Endothelial cell of umbilical vein (primary cell): Measurements from ENCODE around the gene PKD1. TPM values are rescaled to one million over a fixed set of nuclear protein-coding genes. Genes with fewer than 3 reads are reported as not detected.

Experiments used
- BruUV-seq: library from RNA; stranded (reverse); fragments of 400-500 nt; replicated peaks from 2 replicates; lab custom pipeline; 2021; lab: Mats Ljungman, UMichigan
- CTCF ChIA-PET: fragments of 300-600, 350-600 bp; sonication (Branson Sonifier 250); formaldehyde crosslinking; loops from one replicate; lab custom pipeline; 2021; ENCODE audit warnings: antibody characterized with exemption, inconsistent platforms; lab: Charles Lee
- POLR2A ChIA-PET: fragments of 300-600, 350-600 bp; sonication (Branson Sonifier 250); formaldehyde crosslinking; loops from one replicate; lab custom pipeline; 2021; ENCODE audit warnings: antibody characterized with exemption, inconsistent platforms; lab: Charles Lee
- DNase-seq: peaks from one replicate; pipeline ENCODE4 v3.0.0-alpha.2; 2011; ENCODE audit warnings: low read depth, low spot score
- FAIRE-seq: peaks from 2 replicates; lab custom pipeline; 2011; peaks lifted over from hg19 to GRCh38; lab: Jason Lieb, UNC
- H2AFZ ChIP-seq: 2 replicates; pipeline ENCODE4 v1.6.0; 2012; ENCODE audit warnings: low read depth, low read length, control low read depth, inconsistent platforms
- H3K27ac ChIP-seq: 2 replicates; pipeline ENCODE4 v1.5.1; 2011; ENCODE audit warnings: low read depth, mild to moderate bottlenecking, control low read depth, low read length, moderate library complexity; ENCODE audit not compliant: insufficient read depth
- H3K27me3 ChIP-seq, 2 experiments: 2 replicates each; pipeline versions ENCODE4 v1.6.0 to v1.6.1; 2011; ENCODE audit warnings: low read length in 2 of 2, mixed read lengths in 1 of 2; ENCODE audit not compliant: control insufficient read depth in 2 of 2, insufficient read depth in 2 of 2
- H3K36me3 ChIP-seq, 2 experiments: 2 replicates in 1 of 2; 3 replicates in 1 of 2; pipeline ENCODE4 v1.5.1; 2011; ENCODE audit warnings: low read length in 2 of 2, mild to moderate bottlenecking in 1 of 2, moderate library complexity in 1 of 2; ENCODE audit not compliant: control insufficient read depth in 2 of 2, insufficient read depth in 2 of 2; ENCODE audit errors: extremely low read depth in 1 of 2
- H3K4me1 ChIP-seq: 3 replicates; pipeline ENCODE4 v1.5.1; 2011; ENCODE audit warnings: mild to moderate bottlenecking, low read length; ENCODE audit not compliant: control insufficient read depth, insufficient read depth; ENCODE audit errors: extremely low read depth
- H3K4me2 ChIP-seq: 2 replicates; pipeline ENCODE4 v1.6.1; 2011; ENCODE audit warnings: low read length, control low read depth, mixed read lengths; ENCODE audit not compliant: insufficient read depth
- H3K4me3 ChIP-seq, 3 experiments: fragments of 200-600 bp in 1 of 3; sonication (generic), shearing (Covaris generic) in 1 of 3; replicated peaks in 1 of 3; 2 replicates each; pipeline ENCODE4 v1.5.1; 2011 to 2016; ENCODE audit warnings: control low read depth in 3 of 3, low read length in 3 of 3, mild to moderate bottlenecking in 2 of 3, inconsistent platforms in 1 of 3, low read depth in 1 of 3, moderate library complexity in 1 of 3; ENCODE audit not compliant: insufficient read depth in 1 of 3
- H3K79me2 ChIP-seq: 2 replicates; pipeline ENCODE4 v1.6.0; 2012; ENCODE audit warnings: low read length, inconsistent platforms; ENCODE audit not compliant: control insufficient read depth, insufficient read depth
- H3K9ac ChIP-seq: replicated peaks from 2 replicates; pipeline ENCODE3; 2011; ENCODE audit warnings: low read length, control low read depth; ENCODE audit not compliant: insufficient read depth; ENCODE audit errors: extremely low read depth
- H3K9me1 ChIP-seq: replicated peaks from 3 replicates; pipeline ENCODE4 v1.6.0; 2011; ENCODE audit warnings: mild to moderate bottlenecking, low read length; ENCODE audit not compliant: control insufficient read depth, insufficient read depth; ENCODE audit errors: extremely low read depth
- H3K9me3 ChIP-seq: replicated peaks from 2 replicates; pipeline ENCODE4 v1.5.1; 2012; ENCODE audit warnings: low read length, inconsistent platforms; ENCODE audit not compliant: control insufficient read depth, insufficient read depth
- H4K20me1 ChIP-seq: replicated peaks from 2 replicates; pipeline ENCODE3; 2011; ENCODE audit warnings: mild to moderate bottlenecking, low read length; ENCODE audit not compliant: control insufficient read depth, insufficient read depth; ENCODE audit errors: extremely low read depth
- CTCF ChIP-seq, 2 donors: IDR thresholded peaks; 1 replicate in 1 of 2; 2 replicates in 1 of 2; pipeline ENCODE4 v1.5.1; 2011; ENCODE audit warnings: low read length in 2 of 2, mild to moderate bottlenecking in 2 of 2, moderate library complexity in 2 of 2, control low read depth in 1 of 2, inconsistent platforms in 1 of 2, low read depth in 1 of 2; ENCODE audit not compliant: insufficient read depth in 1 of 2; ENCODE audit errors: extremely low read depth in 1 of 2
- EZH2 ChIP-seq: IDR thresholded peaks from 2 replicates; pipeline ENCODE4 v1.6.1; 2012; ENCODE audit warnings: borderline replicate concordance, low read depth, mild to moderate bottlenecking, moderate library complexity, low read length, inconsistent platforms; ENCODE audit not compliant: severe bottlenecking
- FOS ChIP-seq: IDR thresholded peaks from 2 replicates; pipeline ENCODE4 v1.6.1; 2011; ENCODE audit warnings: mild to moderate bottlenecking, low read length, moderate library complexity, borderline replicate concordance; ENCODE audit not compliant: insufficient read depth
- JUN ChIP-seq: IDR thresholded peaks from 2 replicates; pipeline ENCODE4 v1.6.1; 2011; ENCODE audit warnings: borderline replicate concordance, low read depth; ENCODE audit not compliant: insufficient read length, insufficient read depth
- MAX ChIP-seq: IDR thresholded peaks from 2 replicates; pipeline ENCODE4 v1.6.1; 2011; ENCODE audit not compliant: insufficient read depth, insufficient read length
- MYC ChIP-seq: IDR thresholded peaks from one replicate; pipeline ENCODE4 v1.6.1; 2011; ENCODE audit warnings: mild to moderate bottlenecking, low read depth, low read length
- POLR2A ChIP-seq: IDR thresholded peaks from 2 replicates; pipeline ENCODE4 v1.6.1; 2012; ENCODE audit warnings: low read depth, mild to moderate bottlenecking, control low read depth, low read length
- POLR2AphosphoS5 ChIP-seq: IDR thresholded peaks from 2 replicates; pipeline ENCODE4 v1.6.1; 2012; ENCODE audit warnings: low read depth, mild to moderate bottlenecking, control low read depth, low read length, moderate library complexity; ENCODE audit not compliant: insufficient read depth
- dilution Hi-C: fragments of 300-500 bp; cut with MboI; formaldehyde crosslinking; loops from one replicate; pipeline ENCODE4 v1.15.0; 2019; ENCODE audit warnings: low sequenced_read_pairs; ENCODE audit not compliant: extremely low pct_ligation_motif_present
- intact Hi-C: fragments of 100-400 bp; cut with micrococcal nuclease; formaldehyde crosslinking; loops from one replicate; pipeline ENCODE4 v1.10.0; 2022
- polyA plus RNA-seq, 4 experiments: library from polyadenylated mRNA; depleted of rRNA in 3 of 4; stranded (reverse) in 3 of 4; unstranded in 1 of 4; fragments of >200 nt; gene quantifications; 2 replicates each; pipeline versions ENCODE4 v1.2.1 to v1.2.3, GENCODE V29; 2011 to 2012; ENCODE audit warnings: missing spikeins in 1 of 4
- total RNA-seq: library from RNA; stranded (reverse); gene quantifications from 2 replicates; pipeline ENCODE4 v1.2.3, GENCODE V29; 2021

PKD1 gene
- total and polyA plus RNA-seq, 2 donors (not counting 3 experiments of a cell fraction or from before 2014, with no cell fraction given) = 52.5 to 102 TPM

- Histone ChIP-seq H3K27me3 (no peaks in the 10 kb centered on the region), H2AFZ (no peak overlapping the region), H3K36me3 (peaks cover 26 to 50% of the 10 kb centered on the region in 2 experiments), H3K27ac (no peak overlapping the region), H3K9ac (no peak overlapping the region), H3K4me1 (peaks cover 24% of the 10 kb centered on the region), H3K9me1 (no peaks in the 10 kb centered on the region), H3K9me3 (no peaks in the 10 kb centered on the region), H4K20me1 (no peaks in the 10 kb centered on the region), H3K79me2 (peaks cover 41% of the 10 kb centered on the region), H3K4me2 (no peak overlapping the region), H3K4me3 (no peak overlapping the region)
- dilution Hi-C loops (loop anchor here (25.0 kb wide), 1 partner anchor 136 kb away; the partner anchor contains the start of genes NHERF2, NTHL1 and TSC2), intact Hi-C loops (no loop called here)
- ChIA-PET CTCF (interaction anchor here (0.6 to 1.2 kb wide), 3 partner anchors 18 to 804 kb away, joined by 3 to 4 read pairs (median 3); partner anchors contain the start of gene TRAF7), POLR2A (interaction anchor here (1.1 kb wide), 1 partner anchor 18 kb away, joined by 7 read pairs; the partner anchor contains the start of gene TRAF7)
- BruUV-seq = no TSS peak
- FAIRE-seq = no peak
- TF ChIP-seq FOS = no peak
- no peak for TF ChIP-seq MAX
- no peak for TF ChIP-seq MYC
- TF ChIP-seq POLR2A = no peak
- TF ChIP-seq POLR2AphosphoS5 = no peak
- no peak for TF ChIP-seq CTCF (IDR thresholded peaks at IDR 0.05; ENCODE audit: extremely low read depth in 1 of 2, insufficient read depth in 1 of 2, low read depth in 1 of 2, low read length in 2 of 2)
- no peak for TF ChIP-seq JUN
- no peak for TF ChIP-seq EZH2
- DNase-seq = no peak
Observed at GRCh38 chr16:2172688-2173335, 37.1 kb upstream of the PKD1 start.
